Stimulated activated naive CD4-positive, alpha-beta T cell (primary cell): ENCODE data around the gene MRFAP1.
"Not testable (repeated sequence)": the region's sequence is repeated elsewhere in the genome, so short reads cannot be mapped to it uniquely, and the experiment has no call there.

Experiments used
- DNase-seq, 6 experiments: peaks; one replicate each; lab custom pipeline; 2025; lab: John Stamatoyannopoulos, UW

MRFAP1 gene

GRCh38 chr4:6610856-6611430, 29.5 kb upstream of the MRFAP1 start:
- DNase-seq, result no peak

GRCh38 chr4:6612961-6613675, 27.4 kb upstream of the MRFAP1 start:
- DNase-seq, result no peak

GRCh38 chr4:6613676-6614651, 26.5 kb upstream of the MRFAP1 start:
- no peak for DNase-seq

- no peak for DNase-seq
These were observed 25.7 kb upstream of the MRFAP1 start for GRCh38 chr4:6614701-6615230.

- no peak for DNase-seq
These were observed 24.1 kb upstream of the MRFAP1 start for GRCh38 chr4:6616087-6616995.

- no peak for DNase-seq
These were observed 23.2 kb upstream of the MRFAP1 start for GRCh38 chr4:6617246-6617645.

GRCh38 chr4:6618386-6619115, 21.9 kb upstream of the MRFAP1 start:
- DNase-seq, result no peak

GRCh38 chr4:6619116-6619465, 21.4 kb upstream of the MRFAP1 start:
- no peak for DNase-seq

- no peak for DNase-seq
These were observed 20.8 kb upstream of the MRFAP1 start for GRCh38 chr4:6619466-6620255.

- DNase-seq, result no peak
These were observed 20.2 kb upstream of the MRFAP1 start for GRCh38 chr4:6620296-6620695.

GRCh38 chr4:6620891-6621555, 19.5 kb upstream of the MRFAP1 start:
- no peak for DNase-seq

- DNase-seq, result no peak
These were observed 18.9 kb upstream of the MRFAP1 start for GRCh38 chr4:6621556-6621927.

GRCh38 chr4:6622744-6623143, 17.7 kb upstream of the MRFAP1 start:
- DNase-seq, result no peak

GRCh38 chr4:6625256-6625655, 15.2 kb upstream of the MRFAP1 start:
- DNase-seq, result no peak

- no peak for DNase-seq
These were observed 14.4 kb upstream of the MRFAP1 start for GRCh38 chr4:6626066-6626465.

- DNase-seq, result no peak
These were observed 12.7 kb upstream of the MRFAP1 start for GRCh38 chr4:6627832-6628231.

- DNase-seq, result not testable (repeated sequence)
These were observed 12.0 kb upstream of the MRFAP1 start for GRCh38 chr4:6628484-6628883.

GRCh38 chr4:6632125-6632524, 8.4 kb upstream of the MRFAP1 start:
- no peak for DNase-seq

- no peak for DNase-seq
These were observed 7.2 kb upstream of the MRFAP1 start for GRCh38 chr4:6633091-6633906.
